DND-41 (cell line): ENCODE results near the gene SMARCAL1.

Experiments
- CTCF ChIP-seq: IDR thresholded peaks from 2 replicates; pipeline ENCODE4 v1.5.1; 2012; ENCODE audit warnings: borderline replicate concordance, low read length, moderate library complexity, mild to moderate bottlenecking; ENCODE audit not compliant: poor library complexity, severe bottlenecking; ENCODE audit errors: extremely low read depth
- EZH2 ChIP-seq: IDR thresholded peaks from 3 replicates; pipeline ENCODE4 v1.6.1; 2012; ENCODE audit warnings: borderline replicate concordance, low read depth, mild to moderate bottlenecking, moderate library complexity, low read length, inconsistent platforms; ENCODE audit not compliant: severe bottlenecking

DNA sequence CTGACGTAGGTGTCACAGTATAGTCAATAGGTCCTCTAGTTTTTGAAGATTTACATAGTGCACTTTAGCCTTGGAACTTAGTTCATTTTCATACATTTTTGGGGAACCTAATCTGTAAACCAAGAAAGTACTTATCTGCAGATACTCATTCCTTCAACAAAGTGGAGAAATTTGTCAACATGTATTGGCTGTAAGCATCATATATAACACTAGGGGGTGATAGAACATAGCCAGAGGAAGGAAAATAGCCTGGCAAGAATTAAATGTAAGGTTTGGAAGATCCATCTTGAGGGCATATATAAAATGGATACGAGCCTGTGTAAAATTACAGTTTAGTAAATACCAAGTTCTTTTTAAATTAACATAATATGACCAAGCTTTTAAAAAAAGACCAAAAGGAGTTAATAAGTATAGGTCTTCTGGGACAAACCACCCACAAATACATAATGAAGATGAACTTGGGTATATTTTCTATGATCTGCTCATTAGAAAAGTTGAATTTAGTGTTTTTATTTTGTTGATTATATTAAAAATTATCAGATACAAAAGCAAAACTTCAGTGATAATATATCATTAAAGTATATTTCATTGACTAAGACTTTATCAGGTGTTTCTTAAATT is 104.6 kb downstream of the SMARCAL1 start:
- no peak for TF ChIP-seq EZH2
- TF ChIP-seq CTCF = peak; percentile 91
